Measurements from ENCODE around the gene RAB40B.

Gene RAB40B

DNA sequence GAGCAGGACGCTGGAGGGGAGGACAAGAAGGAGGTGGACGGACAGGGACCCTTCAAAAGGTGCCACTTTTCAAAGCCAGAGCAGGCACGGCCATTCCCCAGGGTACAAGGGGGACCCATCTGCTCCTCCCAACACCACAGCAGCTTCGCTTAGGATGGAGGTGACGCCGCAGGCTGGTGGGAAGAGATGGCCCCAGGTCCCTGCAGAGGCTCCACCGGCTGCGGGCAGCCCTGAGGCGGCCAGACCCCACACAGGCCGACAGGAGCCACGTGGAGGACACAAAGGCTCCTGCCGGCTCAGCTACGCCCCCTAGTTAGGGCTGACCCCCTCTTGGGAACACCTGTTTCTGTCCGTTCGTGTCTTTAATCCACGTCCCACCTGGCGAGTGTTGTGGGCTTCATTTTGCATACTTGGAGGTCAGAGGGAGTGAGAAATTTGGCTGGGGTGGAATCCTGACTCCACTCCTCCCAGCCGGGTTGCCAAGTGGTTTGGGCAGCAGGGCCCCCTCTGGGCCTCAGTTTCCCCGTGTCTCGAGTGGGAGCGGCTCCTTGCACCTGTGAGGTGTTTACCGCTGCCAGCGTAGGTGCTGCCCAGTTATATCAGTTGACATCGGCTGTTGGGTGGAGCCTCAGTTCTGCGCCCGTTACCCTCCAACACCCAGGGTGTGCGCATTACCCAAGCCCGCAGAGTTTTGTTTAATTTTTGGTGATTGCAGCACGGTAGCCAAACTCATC, 12.2 kb upstream of the RAB40B start:
- WGBS, 2 experiments = 83 to 86% methylated on average over 29 of the region's 29 CpGs

DNA sequence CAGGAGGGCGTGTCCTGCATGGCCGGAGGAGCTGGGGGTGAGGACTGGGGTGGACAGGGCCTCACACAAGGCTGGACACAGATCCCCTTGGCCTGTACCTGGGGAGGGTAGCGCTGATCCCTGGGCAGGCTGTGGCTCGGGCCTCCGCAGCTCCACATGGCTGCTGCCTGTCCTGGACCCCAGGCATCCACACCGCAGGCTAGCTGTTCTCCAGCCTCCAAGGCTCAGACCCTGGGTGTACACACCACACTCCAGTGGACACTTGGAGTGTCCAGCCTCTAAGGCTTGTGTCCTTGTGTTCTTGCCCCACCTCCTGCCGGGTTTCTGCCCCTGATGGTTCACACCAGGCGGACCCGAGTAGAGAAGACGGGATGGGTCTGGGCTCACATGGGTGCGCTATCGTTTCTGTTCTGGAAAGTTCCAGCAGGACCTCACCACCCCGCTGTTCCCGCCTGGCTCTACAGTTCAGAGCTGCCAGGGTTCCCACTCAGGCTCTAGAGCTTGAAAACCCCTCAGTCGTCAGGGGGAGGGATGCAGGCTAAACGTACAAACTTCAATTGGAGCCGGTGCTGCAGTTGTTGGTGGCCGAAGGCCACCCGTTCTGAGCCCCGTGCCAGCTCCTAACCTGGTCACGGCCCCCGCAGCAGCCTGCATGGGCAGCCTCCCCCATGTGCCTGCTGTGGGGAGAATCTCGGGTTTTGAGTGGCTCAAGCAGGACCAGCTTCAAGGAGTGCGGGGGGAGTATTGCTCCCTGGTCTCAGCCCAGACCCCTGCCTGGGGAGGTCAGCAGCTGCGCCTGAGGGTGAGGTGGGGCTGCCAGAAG, 11.4 kb upstream of the RAB40B start:
- H3K4me3 ChIP-seq (ENCODE audit: insufficient read depth, low read depth, low read length) = no peak overlapping the region
- no peaks in the 10 kb centered on the region for H3K9me3 ChIP-seq (ENCODE audit: control insufficient read depth, low read length)
- H3K27ac ChIP-seq (ENCODE audit: insufficient read depth, low read depth, low read length, poor library complexity, severe bottlenecking) = no peak overlapping the region
- no peaks in the 10 kb centered on the region for H3K36me3 ChIP-seq (ENCODE audit: control insufficient read depth, insufficient read depth, low read length)
- H3K27me3 ChIP-seq (ENCODE audit: control insufficient read depth, insufficient read depth, low read length, poor library complexity, severe bottlenecking) = no peaks in the 10 kb centered on the region
- H3K4me1 ChIP-seq (ENCODE audit: control insufficient read depth, insufficient read depth, low read length) = no peaks in the 10 kb centered on the region
- 94 to 95% methylated on average over 25 of the region's 25 CpGs for WGBS, 2 experiments

More for the DNA sequence above, 12.2 kb upstream of the RAB40B start:
- H3K27ac ChIP-seq (ENCODE audit: insufficient read depth, low read depth, low read length, poor library complexity, severe bottlenecking) = no peak overlapping the region
- no peaks in the 10 kb centered on the region for H3K9me3 ChIP-seq (ENCODE audit: control insufficient read depth, low read length)
- no peaks in the 10 kb centered on the region for H3K36me3 ChIP-seq (ENCODE audit: control insufficient read depth, insufficient read depth, low read length)
- H3K27me3 ChIP-seq (ENCODE audit: control insufficient read depth, insufficient read depth, low read length, poor library complexity, severe bottlenecking) = peaks cover 3% of the 10 kb centered on the region
- no peak overlapping the region for H3K4me3 ChIP-seq (ENCODE audit: insufficient read depth, low read depth, low read length)
- no peaks in the 10 kb centered on the region for H3K4me1 ChIP-seq (ENCODE audit: control insufficient read depth, insufficient read depth, low read length)

DNA sequence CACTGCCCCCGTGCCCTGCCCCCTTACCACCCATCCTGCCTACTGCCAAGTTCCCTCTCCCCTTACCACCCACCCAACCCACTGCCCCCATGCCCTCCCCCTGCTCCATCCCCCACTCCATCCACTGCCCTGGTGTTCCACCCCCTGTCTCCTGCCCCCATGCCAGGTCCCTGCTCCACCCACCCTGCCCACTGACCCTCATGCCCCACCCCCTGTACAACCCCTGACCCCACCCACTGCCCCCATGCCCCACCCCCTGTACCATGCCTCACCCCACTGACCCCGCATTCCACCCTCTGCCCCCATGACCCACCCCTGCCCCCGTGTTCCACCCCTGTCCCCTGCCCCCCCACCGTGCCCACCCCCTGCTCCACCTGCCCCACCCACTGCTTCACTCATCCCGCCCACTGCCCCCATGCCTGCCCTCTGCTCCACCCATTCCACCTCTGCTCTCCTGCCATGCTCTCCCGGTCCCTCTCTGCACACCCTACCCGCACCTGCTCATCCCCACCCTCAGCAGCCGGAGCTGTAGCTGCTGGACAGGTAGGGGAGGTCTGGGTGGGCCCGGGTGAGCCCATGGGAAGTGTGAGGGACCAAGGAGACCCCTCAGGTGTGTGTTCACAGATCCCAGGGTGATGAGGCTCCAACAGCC, 10.7 kb upstream of the RAB40B start:
- H3K36me3 ChIP-seq (ENCODE audit: control insufficient read depth, insufficient read depth, low read length) = no peaks in the 10 kb centered on the region
- H3K4me3 ChIP-seq (ENCODE audit: insufficient read depth, low read depth, low read length) = no peak overlapping the region
- H3K4me1 ChIP-seq (ENCODE audit: control insufficient read depth, insufficient read depth, low read length) = no peaks in the 10 kb centered on the region
- H3K9me3 ChIP-seq (ENCODE audit: control insufficient read depth, low read length) = no peaks in the 10 kb centered on the region
- no peak overlapping the region for H3K27ac ChIP-seq (ENCODE audit: insufficient read depth, low read depth, low read length, poor library complexity, severe bottlenecking)
- H3K27me3 ChIP-seq (ENCODE audit: control insufficient read depth, insufficient read depth, low read length, poor library complexity, severe bottlenecking) = no peaks in the 10 kb centered on the region
- 71 to 73% methylated on average over 5 of the region's 9 CpGs for WGBS, 2 experiments

DNA sequence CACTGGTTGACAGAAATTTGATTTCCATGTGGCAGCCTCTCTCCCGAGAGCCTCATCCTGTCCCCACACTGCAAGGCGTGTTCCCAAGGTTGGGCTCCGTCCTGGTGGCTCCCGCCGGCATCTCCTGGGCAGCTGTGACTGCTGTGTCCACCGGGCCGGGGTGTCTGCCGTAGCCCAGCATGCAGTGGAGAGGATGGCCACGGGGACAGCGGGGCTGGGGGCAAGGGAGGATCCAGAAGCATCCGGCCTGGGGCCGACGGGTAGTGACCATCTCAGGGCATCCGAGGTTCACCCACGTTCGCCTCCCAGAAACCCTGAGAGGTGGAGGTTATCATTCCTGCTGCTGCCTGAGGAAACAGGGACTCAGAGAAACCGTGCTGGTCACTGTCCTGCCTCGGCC, 7.3 kb upstream of the RAB40B start:
- Histone ChIP-seq H3K27ac (ENCODE audit: insufficient read depth, low read depth, low read length, poor library complexity, severe bottlenecking) (no peak overlapping the region), H3K27me3 (ENCODE audit: control insufficient read depth, insufficient read depth, low read length, poor library complexity, severe bottlenecking) (peaks cover 4% of the 10 kb centered on the region), H3K9me3 (ENCODE audit: control insufficient read depth, low read length) (no peaks in the 10 kb centered on the region), H3K36me3 (ENCODE audit: control insufficient read depth, insufficient read depth, low read length) (no peaks in the 10 kb centered on the region), H3K4me1 (ENCODE audit: control insufficient read depth, insufficient read depth, low read length) (peaks cover 3% of the 10 kb centered on the region), H3K4me3 (ENCODE audit: insufficient read depth, low read depth, low read length) (no peak overlapping the region)
- 93% methylated on average over 18 of the region's 18 CpGs for WGBS, 2 experiments

DNA sequence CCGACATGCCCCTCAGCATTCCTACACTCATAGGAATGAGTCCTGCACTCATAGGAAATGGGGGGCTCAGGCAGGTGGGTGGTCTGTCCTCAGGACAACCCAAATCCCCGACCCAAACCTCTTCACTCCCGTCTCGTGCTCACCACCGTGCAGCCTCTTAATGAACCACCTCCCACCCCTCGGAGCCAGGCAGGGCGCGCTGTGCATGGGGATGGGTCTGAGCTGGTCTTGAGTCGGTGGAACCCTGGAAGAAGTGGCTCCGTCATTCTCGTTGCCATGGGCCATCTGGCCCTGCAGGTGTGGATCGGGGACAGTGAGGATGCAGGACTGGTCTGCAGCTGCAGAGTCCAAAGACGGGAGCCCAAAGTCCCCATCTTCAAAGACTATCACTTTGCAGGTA, 6.4 kb upstream of the RAB40B start:
- H3K27ac ChIP-seq (ENCODE audit: insufficient read depth, low read depth, low read length, poor library complexity, severe bottlenecking) = no peak overlapping the region
- H3K36me3 ChIP-seq (ENCODE audit: control insufficient read depth, insufficient read depth, low read length) = no peaks in the 10 kb centered on the region
- 84 to 85% methylated on average over 13 of the region's 13 CpGs for WGBS, 2 experiments
- peaks cover 13% of the 10 kb centered on the region for H3K27me3 ChIP-seq (ENCODE audit: control insufficient read depth, insufficient read depth, low read length, poor library complexity, severe bottlenecking)
- no peaks in the 10 kb centered on the region for H3K9me3 ChIP-seq (ENCODE audit: control insufficient read depth, low read length)
- peaks cover 3% of the 10 kb centered on the region for H3K4me1 ChIP-seq (ENCODE audit: control insufficient read depth, insufficient read depth, low read length)
- H3K4me3 ChIP-seq (ENCODE audit: insufficient read depth, low read depth, low read length) = no peak overlapping the region

DNA sequence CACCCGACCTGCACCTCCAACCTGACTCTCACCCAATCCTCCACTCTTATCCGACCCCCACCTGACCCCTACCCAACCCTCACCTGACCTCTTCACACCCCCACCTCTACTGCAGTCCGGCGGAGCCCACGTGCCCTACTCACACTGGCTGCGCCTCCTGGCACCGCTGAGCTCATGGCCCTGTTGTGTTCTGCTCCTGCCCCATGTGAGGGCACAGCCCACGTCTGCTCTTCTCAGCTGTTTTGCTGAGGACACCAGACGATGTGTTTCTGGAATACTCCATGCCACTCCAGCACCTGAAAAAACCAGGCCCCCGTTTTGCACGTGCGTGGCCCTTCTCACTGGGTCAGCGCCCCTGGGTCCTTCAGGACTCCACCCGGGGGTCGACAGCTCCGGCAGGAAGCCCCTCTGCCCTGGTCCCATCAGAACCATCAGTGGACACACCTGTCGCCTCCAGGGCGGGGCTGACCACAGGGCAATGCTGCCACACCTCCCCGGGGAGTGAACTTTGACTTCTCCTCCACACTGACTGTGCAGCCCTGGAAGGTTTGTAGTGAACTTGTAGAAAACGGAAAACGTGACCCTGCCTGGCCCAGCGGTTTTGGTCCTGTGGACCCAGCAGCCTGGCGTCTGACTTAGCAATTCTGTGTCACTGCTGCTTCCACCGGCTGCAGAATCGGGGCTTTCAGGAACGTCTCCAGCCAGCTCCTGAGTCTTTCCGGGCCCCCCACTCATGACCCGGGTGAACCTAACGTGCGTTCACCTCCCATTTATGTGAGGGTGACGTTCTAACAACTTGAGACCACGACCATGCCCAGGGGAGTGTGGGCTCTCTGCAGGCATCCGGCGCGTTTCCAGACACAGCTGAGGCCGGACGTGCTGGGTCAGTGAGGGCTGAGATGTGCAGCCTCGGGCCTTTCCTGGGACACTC, 5.7 kb upstream of the RAB40B start:
- peaks cover 3% of the 10 kb centered on the region for H3K4me1 ChIP-seq (ENCODE audit: control insufficient read depth, insufficient read depth, low read length)
- peaks cover 20% of the 10 kb centered on the region for H3K27me3 ChIP-seq (ENCODE audit: control insufficient read depth, insufficient read depth, low read length, poor library complexity, severe bottlenecking)
- no peaks in the 10 kb centered on the region for H3K36me3 ChIP-seq (ENCODE audit: control insufficient read depth, insufficient read depth, low read length)
- H3K27ac ChIP-seq (ENCODE audit: insufficient read depth, low read depth, low read length, poor library complexity, severe bottlenecking) = no peak overlapping the region
- H3K4me3 ChIP-seq (ENCODE audit: insufficient read depth, low read depth, low read length) = no peak overlapping the region
- no peaks in the 10 kb centered on the region for H3K9me3 ChIP-seq (ENCODE audit: control insufficient read depth, low read length)
- WGBS, 2 experiments = 90% methylated on average over 38 of the region's 38 CpGs

DNA sequence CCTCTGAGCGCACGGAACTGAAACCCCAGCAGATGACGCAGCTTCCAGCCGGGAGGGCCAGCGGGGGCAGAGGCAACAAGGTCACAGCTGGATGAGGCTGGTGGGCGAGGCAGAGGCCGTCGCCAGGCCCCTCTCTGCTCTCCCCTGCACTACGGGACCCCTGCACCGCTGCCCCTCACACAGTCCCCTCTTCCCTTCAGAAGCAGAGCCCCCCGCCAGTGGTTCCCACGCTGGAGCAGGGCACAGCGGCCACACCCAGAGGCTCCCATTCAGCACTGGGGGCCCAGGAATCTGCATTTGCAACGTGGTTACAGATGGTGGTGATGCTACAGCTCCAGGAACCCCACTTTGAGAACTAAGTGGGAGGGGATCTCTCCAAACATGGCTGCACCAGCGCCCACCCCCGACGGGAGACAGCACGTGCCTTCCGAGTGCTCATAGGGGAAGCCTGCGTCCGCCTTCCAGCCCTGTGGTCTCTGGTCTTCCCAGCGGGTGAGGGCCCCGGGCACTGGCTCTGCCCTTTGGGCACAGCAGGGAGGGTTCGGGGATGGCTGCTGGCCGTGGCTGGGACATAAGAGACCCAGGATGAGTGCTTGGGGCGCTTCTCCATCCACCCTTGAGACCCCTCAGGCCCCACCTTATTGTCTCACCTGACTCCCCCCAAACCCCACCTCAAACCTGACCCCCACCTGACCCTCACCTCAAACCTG, 4.7 kb upstream of the RAB40B start:
- H3K27me3 ChIP-seq (ENCODE audit: control insufficient read depth, insufficient read depth, low read length, poor library complexity, severe bottlenecking) = peaks cover 23% of the 10 kb centered on the region
- no peak overlapping the region for H3K4me3 ChIP-seq (ENCODE audit: insufficient read depth, low read depth, low read length)
- WGBS, 2 experiments = 88 to 89% methylated on average over 26 of the region's 26 CpGs
- H3K9me3 ChIP-seq (ENCODE audit: control insufficient read depth, low read length) = no peaks in the 10 kb centered on the region
- H3K4me1 ChIP-seq (ENCODE audit: control insufficient read depth, insufficient read depth, low read length) = peaks cover 3% of the 10 kb centered on the region
- no peak overlapping the region for H3K27ac ChIP-seq (ENCODE audit: insufficient read depth, low read depth, low read length, poor library complexity, severe bottlenecking)
- no peaks in the 10 kb centered on the region for H3K36me3 ChIP-seq (ENCODE audit: control insufficient read depth, insufficient read depth, low read length)

DNA sequence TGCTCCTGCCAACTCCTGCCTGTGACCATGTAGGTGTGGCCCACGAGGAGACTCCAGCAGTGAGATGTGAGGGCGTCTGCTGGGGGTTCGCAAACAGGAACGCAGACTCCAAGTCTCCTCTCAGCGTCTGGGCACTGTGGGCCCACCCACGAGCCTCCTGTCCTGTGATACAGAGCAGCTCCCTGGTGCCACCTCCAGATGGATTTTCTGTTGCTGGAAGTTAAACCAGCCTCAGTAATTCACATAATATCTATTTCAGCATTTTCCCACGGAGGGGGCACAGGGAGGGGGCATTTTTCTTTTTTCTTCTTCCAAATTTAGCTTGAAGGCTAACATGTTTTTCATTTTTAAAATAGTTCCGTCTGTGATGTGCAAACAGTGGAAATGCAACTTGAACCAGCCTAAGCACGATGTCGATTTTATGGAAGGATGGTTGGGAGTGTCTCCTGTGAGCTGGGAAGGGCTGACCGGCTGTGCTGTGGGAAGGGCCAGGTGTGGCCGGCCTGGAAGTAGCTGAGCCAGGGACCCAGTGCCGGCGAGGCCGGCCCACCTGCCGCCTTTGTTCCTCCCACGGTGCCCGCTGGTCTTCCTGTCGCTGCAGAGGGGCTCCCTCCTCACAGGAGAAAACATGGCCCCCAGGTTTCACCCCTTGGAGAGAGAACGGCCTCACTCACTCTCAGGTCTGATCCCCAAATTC, 3.9 kb upstream of the RAB40B start:
- Histone ChIP-seq H3K4me1 (ENCODE audit: control insufficient read depth, insufficient read depth, low read length) (peaks cover 8% of the 10 kb centered on the region), H3K9me3 (ENCODE audit: control insufficient read depth, low read length) (no peaks in the 10 kb centered on the region), H3K27ac (ENCODE audit: insufficient read depth, low read depth, low read length, poor library complexity, severe bottlenecking) (no peak overlapping the region), H3K4me3 (ENCODE audit: insufficient read depth, low read depth, low read length) (no peak overlapping the region), H3K27me3 (ENCODE audit: control insufficient read depth, insufficient read depth, low read length, poor library complexity, severe bottlenecking) (peaks cover 32% of the 10 kb centered on the region), H3K36me3 (ENCODE audit: control insufficient read depth, insufficient read depth, low read length) (no peaks in the 10 kb centered on the region)
- 81% methylated on average over 20 of the region's 20 CpGs for WGBS, 2 experiments

DNA sequence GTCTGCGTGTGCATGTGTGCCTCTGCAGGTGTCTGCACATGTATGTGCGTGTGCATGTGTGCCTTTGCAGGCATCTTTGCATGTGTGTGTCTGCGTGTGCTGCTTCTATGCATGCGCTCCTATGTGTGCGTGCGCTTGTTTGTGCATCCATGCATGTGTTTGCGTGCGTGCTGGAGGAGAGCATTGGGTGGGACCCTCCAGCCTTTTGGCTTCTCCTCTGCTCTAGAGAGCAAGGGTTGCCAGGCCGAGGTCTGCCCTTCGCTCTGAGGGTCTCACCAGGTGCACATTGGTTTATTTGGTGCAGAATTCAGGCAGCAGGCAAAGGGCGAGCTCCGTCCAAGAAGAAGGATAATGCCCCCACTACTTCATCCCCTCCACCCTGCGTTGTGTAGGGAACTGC, 1.1 kb upstream of the RAB40B start:
- Histone ChIP-seq H3K9me3 (ENCODE audit: control insufficient read depth, low read length) (no peaks in the 10 kb centered on the region), H3K4me1 (ENCODE audit: control insufficient read depth, insufficient read depth, low read length) (peaks cover 12% of the 10 kb centered on the region), H3K36me3 (ENCODE audit: control insufficient read depth, insufficient read depth, low read length) (no peaks in the 10 kb centered on the region), H3K27ac (ENCODE audit: insufficient read depth, low read depth, low read length, poor library complexity, severe bottlenecking) (no peak overlapping the region), H3K4me3 (ENCODE audit: insufficient read depth, low read depth, low read length) (no peak overlapping the region), H3K27me3 (ENCODE audit: control insufficient read depth, insufficient read depth, low read length, poor library complexity, severe bottlenecking) (peaks cover 53% of the 10 kb centered on the region)
- 84 to 85% methylated on average over 12 to 13 of the region's 13 CpGs for WGBS, 2 experiments

Data from ectodermal cell (in vitro differentiated cells).